ENCODE data around the gene FAM83D.

- no peak for TF ChIP-seq EZH2 (IDR thresholded peaks at IDR 0.05)
- no peak for TF ChIP-seq FOXP2 (optimal IDR thresholded peaks at IDR 0.05; ENCODE audit: control extremely low read depth, extremely low read length, insufficient read depth)
Observed at GRCh38 chr20:38881806-38882440, 44.3 kb upstream of the FAM83D start.

All from SK-N-MC (cell line).